NCI-H345 treated with DMSO at 0.1 percent for 48 hours (cell line): ENCODE measurements around the gene GLRX.

Experiments
- DNase-seq: peaks from one replicate; lab custom pipeline; 2025; ENCODE audit not compliant: unreplicated experiment; lab: John Stamatoyannopoulos, UW

GLRX gene

GRCh38 chr5:95810305-95811125 lies 12.0 kb downstream of the GLRX start:
- no peak for DNase-seq

- DNase-seq: no peak
Measured at GRCh38 chr5:95809414-95809960, 13.0 kb downstream of the GLRX start.

GRCh38 chr5:95808686-95809413 lies 13.7 kb downstream of the GLRX start:
- no peak for DNase-seq

- DNase-seq: no peak
Measured at GRCh38 chr5:95808013-95808685, 14.4 kb downstream of the GLRX start.

- no peak for DNase-seq
Measured at GRCh38 chr5:95806687-95807086, 15.8 kb downstream of the GLRX start.

- no peak for DNase-seq
Measured at GRCh38 chr5:95804736-95805539, 17.6 kb downstream of the GLRX start.

- DNase-seq: no peak
Measured at GRCh38 chr5:95803271-95804148, 19.0 kb downstream of the GLRX start.

GRCh38 chr5:95801961-95802360 lies 20.6 kb downstream of the GLRX start:
- DNase-seq: no peak

GRCh38 chr5:95801532-95801931 lies 21.0 kb downstream of the GLRX start:
- no peak for DNase-seq

- no peak for DNase-seq
Measured at GRCh38 chr5:95800553-95800952, 22.0 kb downstream of the GLRX start.

- DNase-seq: no peak
Measured at GRCh38 chr5:95799191-95799835, 23.2 kb downstream of the GLRX start.

- DNase-seq: no peak
Measured at GRCh38 chr5:95798545-95798944, 24.0 kb downstream of the GLRX start.

- no peak for DNase-seq
Measured at GRCh38 chr5:95798048-95798447, 24.5 kb downstream of the GLRX start.

- DNase-seq: no peak
Measured at GRCh38 chr5:95797301-95797700, 25.2 kb downstream of the GLRX start.

GRCh38 chr5:95794070-95794516 lies 28.4 kb downstream of the GLRX start:
- no peak for DNase-seq

- DNase-seq: no peak
Measured at GRCh38 chr5:95791751-95792150, 30.8 kb downstream of the GLRX start.

GRCh38 chr5:95788493-95788892 lies 34.0 kb downstream of the GLRX start:
- DNase-seq: no peak

GRCh38 chr5:95786821-95787418 lies 35.6 kb downstream of the GLRX start:
- DNase-seq: no peak
